ENCODE measurements around the gene TRIOBP. TPM values are rescaled to one million over a fixed set of nuclear protein-coding genes. Genes with fewer than 3 reads are reported as not detected.
A peak's percentile ranks its signal among the peaks of the same experiment; 100 is the strongest.

Gene TRIOBP
- total and polyA plus RNA-seq, 2 of the 13 experiments (the other 11 are each of a cell fraction or from before 2014, with no cell fraction given): 6.1 to 15.4 TPM

DNA sequence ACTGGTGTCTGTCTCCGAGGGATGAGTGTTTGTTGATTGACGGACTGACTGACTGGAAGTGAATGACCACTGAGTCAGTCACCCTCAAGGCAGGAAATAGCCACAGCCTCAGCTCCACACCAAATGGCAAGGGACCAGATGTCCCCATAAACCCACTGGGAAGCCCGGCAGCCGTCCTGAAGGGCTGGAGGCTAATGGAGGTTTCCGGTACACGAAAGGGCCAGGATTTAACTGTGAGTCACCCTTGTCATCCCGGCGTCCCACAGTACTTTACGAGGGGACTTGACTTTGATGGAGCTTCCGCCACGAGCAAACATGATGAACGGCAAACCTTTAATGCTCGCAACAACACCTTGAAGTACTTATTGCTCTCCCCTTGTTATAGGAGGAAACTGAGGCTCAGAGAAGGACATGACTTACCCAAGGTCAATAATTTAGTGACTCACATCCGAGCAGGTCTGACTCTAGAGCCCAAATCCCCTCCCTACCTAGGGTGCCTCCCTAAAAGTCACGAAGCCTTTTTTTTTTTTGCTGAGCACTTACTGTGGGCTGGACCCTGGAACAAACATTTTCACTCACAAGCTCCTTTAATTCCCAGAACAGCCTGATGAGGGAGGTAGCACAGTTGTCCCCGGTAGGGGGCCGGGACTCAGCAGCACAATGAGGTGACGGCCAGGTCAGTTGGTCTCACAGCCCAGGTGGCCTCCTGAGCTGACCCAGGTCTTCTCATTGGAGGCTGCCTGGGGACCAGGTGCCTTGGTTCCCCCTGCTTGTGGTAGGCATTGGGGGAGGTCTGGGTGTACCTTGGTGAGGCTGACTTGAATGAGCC is 85.7 kb downstream of the TRIOBP start (continued):
- no peak for TF ChIP-seq ZNF333 (CRISPR knock-in tag; IDR thresholded peaks at IDR 0.05; ENCODE audit: borderline replicate concordance)
- no peak for TF ChIP-seq ARHGAP35 (CRISPR knock-in tag; IDR thresholded peaks at IDR 0.05; ENCODE audit: borderline replicate concordance)
- no peak for TF ChIP-seq NR2F2 (IDR thresholded peaks at IDR 0.05; ENCODE audit: borderline replicate concordance, low read depth)
- no peak for TF ChIP-seq ATF1 (CRISPR knock-in tag; IDR thresholded peaks at IDR 0.05)
- TF ChIP-seq ELF3 (CRISPR knock-in tag; IDR thresholded peaks at IDR 0.05): peak; percentile 45
- TF ChIP-seq FOSL2 (CRISPR knock-in tag; IDR thresholded peaks at IDR 0.05): peak; percentile 82
- 0 out of 2 replicates have a peak, but pooled peaks have one; percentile 31 for TF ChIP-seq ZNF143 (CRISPR knock-in tag; IDR thresholded peaks at IDR 0.05)
- TF ChIP-seq PITX1 (CRISPR knock-in tag; IDR thresholded peaks at IDR 0.05): 0 out of 2 replicates have a peak, but pooled peaks have one; percentile 16
- TF ChIP-seq TSC22D2 (CRISPR knock-in tag; IDR thresholded peaks at IDR 0.05; ENCODE audit: borderline replicate concordance): no peak
- TF ChIP-seq ARNT (IDR thresholded peaks at IDR 0.05): no peak
- TF ChIP-seq ZNF747 (CRISPR knock-in tag; IDR thresholded peaks at IDR 0.05; ENCODE audit: borderline replicate concordance): no peak
- no peak for TF ChIP-seq ZNF468 (CRISPR knock-in tag; IDR thresholded peaks at IDR 0.05)
- TF ChIP-seq, protein P1, sequence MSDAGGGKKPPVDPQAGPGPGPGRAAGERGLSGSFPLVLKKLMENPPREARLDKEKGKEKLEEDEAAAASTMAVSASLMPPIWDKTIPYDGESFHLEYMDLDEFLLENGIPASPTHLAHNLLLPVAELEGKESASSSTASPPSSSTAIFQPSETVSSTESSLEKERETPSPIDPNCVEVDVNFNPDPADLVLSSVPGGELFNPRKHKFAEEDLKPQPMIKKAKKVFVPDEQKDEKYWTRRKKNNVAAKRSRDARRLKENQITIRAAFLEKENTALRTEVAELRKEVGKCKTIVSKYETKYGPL (CRISPR knock-in tag; IDR thresholded peaks at IDR 0.05): no peak
- TF ChIP-seq, protein P2, sequence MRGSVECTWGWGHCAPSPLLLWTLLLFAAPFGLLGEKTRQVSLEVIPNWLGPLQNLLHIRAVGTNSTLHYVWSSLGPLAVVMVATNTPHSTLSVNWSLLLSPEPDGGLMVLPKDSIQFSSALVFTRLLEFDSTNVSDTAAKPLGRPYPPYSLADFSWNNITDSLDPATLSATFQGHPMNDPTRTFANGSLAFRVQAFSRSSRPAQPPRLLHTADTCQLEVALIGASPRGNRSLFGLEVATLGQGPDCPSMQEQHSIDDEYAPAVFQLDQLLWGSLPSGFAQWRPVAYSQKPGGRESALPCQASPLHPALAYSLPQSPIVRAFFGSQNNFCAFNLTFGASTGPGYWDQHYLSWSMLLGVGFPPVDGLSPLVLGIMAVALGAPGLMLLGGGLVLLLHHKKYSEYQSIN (CRISPR knock-in tag; IDR thresholded peaks at IDR 0.05; ENCODE audit: borderline replicate concordance): no peak
- TF ChIP-seq IKZF4 (CRISPR knock-in tag; IDR thresholded peaks at IDR 0.05; ENCODE audit: borderline replicate concordance, low read depth, not compliant biosample characterization): no peak
- TF ChIP-seq, protein P3, sequence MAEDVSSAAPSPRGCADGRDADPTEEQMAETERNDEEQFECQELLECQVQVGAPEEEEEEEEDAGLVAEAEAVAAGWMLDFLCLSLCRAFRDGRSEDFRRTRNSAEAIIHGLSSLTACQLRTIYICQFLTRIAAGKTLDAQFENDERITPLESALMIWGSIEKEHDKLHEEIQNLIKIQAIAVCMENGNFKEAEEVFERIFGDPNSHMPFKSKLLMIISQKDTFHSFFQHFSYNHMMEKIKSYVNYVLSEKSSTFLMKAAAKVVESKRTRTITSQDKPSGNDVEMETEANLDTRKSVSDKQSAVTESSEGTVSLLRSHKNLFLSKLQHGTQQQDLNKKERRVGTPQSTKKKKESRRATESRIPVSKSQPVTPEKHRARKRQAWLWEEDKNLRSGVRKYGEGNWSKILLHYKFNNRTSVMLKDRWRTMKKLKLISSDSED (CRISPR knock-in tag; IDR thresholded peaks at IDR 0.05): no peak
- no peak for TF ChIP-seq SOX5 (CRISPR knock-in tag; IDR thresholded peaks at IDR 0.05; ENCODE audit: borderline replicate concordance)
- no peak for TF ChIP-seq ZFP62 (CRISPR knock-in tag; IDR thresholded peaks at IDR 0.05)
- no peak for TF ChIP-seq FOXA3 (CRISPR knock-in tag; IDR thresholded peaks at IDR 0.05)
- peak; percentile 26; the same call in 1 of the 2 replicates for TF ChIP-seq GABPB1 (CRISPR knock-in tag; IDR thresholded peaks at IDR 0.05)
- TF ChIP-seq, protein P4, sequence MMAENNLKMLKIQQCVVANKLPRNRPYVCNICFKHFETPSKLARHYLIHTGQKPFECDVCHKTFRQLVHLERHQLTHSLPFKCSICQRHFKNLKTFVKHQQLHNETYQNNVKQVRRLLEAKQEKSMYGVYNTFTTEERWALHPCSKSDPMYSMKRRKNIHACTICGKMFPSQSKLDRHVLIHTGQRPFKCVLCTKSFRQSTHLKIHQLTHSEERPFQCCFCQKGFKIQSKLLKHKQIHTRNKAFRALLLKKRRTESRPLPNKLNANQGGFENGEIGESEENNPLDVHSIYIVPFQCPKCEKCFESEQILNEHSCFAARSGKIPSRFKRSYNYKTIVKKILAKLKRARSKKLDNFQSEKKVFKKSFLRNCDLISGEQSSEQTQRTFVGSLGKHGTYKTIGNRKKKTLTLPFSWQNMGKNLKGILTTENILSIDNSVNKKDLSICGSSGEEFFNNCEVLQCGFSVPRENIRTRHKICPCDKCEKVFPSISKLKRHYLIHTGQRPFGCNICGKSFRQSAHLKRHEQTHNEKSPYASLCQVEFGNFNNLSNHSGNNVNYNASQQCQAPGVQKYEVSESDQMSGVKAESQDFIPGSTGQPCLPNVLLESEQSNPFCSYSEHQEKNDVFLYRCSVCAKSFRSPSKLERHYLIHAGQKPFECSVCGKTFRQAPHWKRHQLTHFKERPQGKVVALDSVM (CRISPR knock-in tag; IDR thresholded peaks at IDR 0.05): peak; percentile 78
- no peak for TF ChIP-seq RFX5 (IDR thresholded peaks at IDR 0.05; ENCODE audit: low read depth, low read length)
- no peak for TF ChIP-seq TCF7L2 (IDR thresholded peaks at IDR 0.05; ENCODE audit: low read depth, low read length)
- peak; percentile 42; the same call in 1 of the 2 replicates for TF ChIP-seq ERF (CRISPR knock-in tag; IDR thresholded peaks at IDR 0.05)
- TF ChIP-seq ZNF543 (CRISPR knock-in tag; IDR thresholded peaks at IDR 0.05): no peak
- no peak for TF ChIP-seq IRX3 (CRISPR knock-in tag; IDR thresholded peaks at IDR 0.05; ENCODE audit: borderline replicate concordance, low read depth)
- TF ChIP-seq FOXK1 (CRISPR knock-in tag; IDR thresholded peaks at IDR 0.05; ENCODE audit: borderline replicate concordance, low read depth): no peak
